Measurements from ENCODE around the gene SEPTIN5. TPM values are rescaled to one million over a fixed set of nuclear protein-coding genes. Genes with fewer than 3 reads are reported as not detected.

Gene SEPTIN5
- total and polyA plus RNA-seq, 9 of the 15 experiments (the other 6 are each of a cell fraction or from before 2014, with no cell fraction given): 0.03 to 195 (median 119) TPM

- TF ChIP-seq ZNF592 (IDR thresholded peaks at IDR 0.05): no peak
- peak; percentile 96 for TF ChIP-seq FUS (optimal IDR thresholded peaks at IDR 0.05; ENCODE audit: low read depth, low read length)
- no peak for TF ChIP-seq DPF2 (IDR thresholded peaks at IDR 0.05)
- no peak for TF ChIP-seq ZBED1 (IDR thresholded peaks at IDR 0.05)
- no peak for TF ChIP-seq ZNF561 (CRISPR knock-in tag; conservative IDR thresholded peaks at IDR 0.05)
- no peak for TF ChIP-seq ZNF778 (CRISPR knock-in tag; IDR thresholded peaks at IDR 0.05)
- no peak for TF ChIP-seq CBFA2T3 (IDR thresholded peaks at IDR 0.05)
- no peak for TF ChIP-seq NBN (IDR thresholded peaks at IDR 0.05; ENCODE audit: low read depth)
- no peak for TF ChIP-seq MAZ (CRISPR knock-in tag; conservative IDR thresholded peaks at IDR 0.05 in 1 of 2, IDR thresholded peaks at IDR 0.05 in 1 of 2)
- no peak for TF ChIP-seq SIRT6 (IDR thresholded peaks at IDR 0.05; ENCODE audit: low read depth, low read length)
- TF ChIP-seq ARHGAP35 (IDR thresholded peaks at IDR 0.05; ENCODE audit: partially characterized antibody): peak; percentile 69
- TF ChIP-seq CBX5 (IDR thresholded peaks at IDR 0.05; ENCODE audit: borderline replicate concordance, low read depth): no peak
- no peak for TF ChIP-seq SMARCA4 (IDR thresholded peaks at IDR 0.05)
- no peak for TF ChIP-seq ZNF347 (CRISPR knock-in tag; IDR thresholded peaks at IDR 0.05; ENCODE audit: low read depth)
- no peak for TF ChIP-seq HMGN3 (IDR thresholded peaks at IDR 0.05; ENCODE audit: borderline replicate concordance, extremely low read depth, insufficient read length, low read depth, low read length)
- TF ChIP-seq CHD1 (IDR thresholded peaks at IDR 0.05; ENCODE audit: low read length): peak; percentile 100
- TF ChIP-seq CXXC5 (CRISPR knock-in tag; IDR thresholded peaks at IDR 0.05): no peak
- TF ChIP-seq ZNF3 (CRISPR knock-in tag; IDR thresholded peaks at IDR 0.05): no peak
- no peak for TF ChIP-seq HNRNPUL1 (IDR thresholded peaks at IDR 0.05; ENCODE audit: low read length)
- TF ChIP-seq EWSR1 (IDR thresholded peaks at IDR 0.05; ENCODE audit: borderline replicate concordance, low read depth, partially characterized antibody): no peak
- TF ChIP-seq, protein P1, sequence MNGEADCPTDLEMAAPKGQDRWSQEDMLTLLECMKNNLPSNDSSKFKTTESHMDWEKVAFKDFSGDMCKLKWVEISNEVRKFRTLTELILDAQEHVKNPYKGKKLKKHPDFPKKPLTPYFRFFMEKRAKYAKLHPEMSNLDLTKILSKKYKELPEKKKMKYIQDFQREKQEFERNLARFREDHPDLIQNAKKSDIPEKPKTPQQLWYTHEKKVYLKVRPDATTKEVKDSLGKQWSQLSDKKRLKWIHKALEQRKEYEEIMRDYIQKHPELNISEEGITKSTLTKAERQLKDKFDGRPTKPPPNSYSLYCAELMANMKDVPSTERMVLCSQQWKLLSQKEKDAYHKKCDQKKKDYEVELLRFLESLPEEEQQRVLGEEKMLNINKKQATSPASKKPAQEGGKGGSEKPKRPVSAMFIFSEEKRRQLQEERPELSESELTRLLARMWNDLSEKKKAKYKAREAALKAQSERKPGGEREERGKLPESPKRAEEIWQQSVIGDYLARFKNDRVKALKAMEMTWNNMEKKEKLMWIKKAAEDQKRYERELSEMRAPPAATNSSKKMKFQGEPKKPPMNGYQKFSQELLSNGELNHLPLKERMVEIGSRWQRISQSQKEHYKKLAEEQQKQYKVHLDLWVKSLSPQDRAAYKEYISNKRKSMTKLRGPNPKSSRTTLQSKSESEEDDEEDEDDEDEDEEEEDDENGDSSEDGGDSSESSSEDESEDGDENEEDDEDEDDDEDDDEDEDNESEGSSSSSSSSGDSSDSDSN (IDR thresholded peaks at IDR 0.05; ENCODE audit: borderline replicate concordance in 1 of 2, low read depth in 2 of 2, low read length in 2 of 2): no peak
- peak; percentile 24; the same call in 1 of the 2 replicates for TF ChIP-seq SMARCC2 (IDR thresholded peaks at IDR 0.05; ENCODE audit: low read depth)
- TF ChIP-seq KLF13 (tag; IDR thresholded peaks at IDR 0.05; ENCODE audit: borderline replicate concordance, low read depth): peak; percentile 66
Observed at GRCh38 chr22:19718456-19719049, 4.2 kb downstream of the SEPTIN5 start (continued).
